Cardiac muscle cell (in vitro differentiated cells and primary cell): Measurements from ENCODE around the gene SLC5A4. TPM values are rescaled to one million over a fixed set of nuclear protein-coding genes. Genes with fewer than 3 reads are reported as not detected.

Experiments used
- DNase-seq, 2 donors: peaks; one replicate each; pipeline versions ENCODE4 v3.0.0 to v3.0.0-alpha.2; 2010 to 2017; ENCODE audit warnings: low read depth in 1 of 2, low spot score in 1 of 2
- H3K27ac ChIP-seq: fragments of 200-600 bp; sonication (generic); 2 replicates; pipeline ENCODE4 v1.5.1; 2016
- H3K27me3 ChIP-seq: fragments of 200-600 bp; sonication (generic); 2 replicates; pipeline ENCODE4 v1.6.0; 2016; ENCODE audit warnings: control low read depth
- H3K36me3 ChIP-seq: fragments of 200-600 bp; sonication (generic); 2 replicates; pipeline ENCODE4 v1.5.1; 2016; ENCODE audit warnings: control low read depth
- H3K4me1 ChIP-seq: fragments of 200-600 bp; sonication (generic); 2 replicates; pipeline ENCODE4 v1.8.1; 2017; ENCODE audit warnings: low read depth, mild to moderate bottlenecking, mixed run types
- H3K4me3 ChIP-seq: fragments of 200-600 bp; sonication (generic); 2 replicates; pipeline ENCODE4 v1.5.1; 2016; ENCODE audit warnings: mild to moderate bottlenecking
- H3K9me3 ChIP-seq: fragments of 200-600 bp; sonication (generic); 2 replicates; pipeline ENCODE4 v1.5.1; 2017; ENCODE audit warnings: low read depth, mild to moderate bottlenecking, control low read depth
- polyA plus RNA-seq: library from polyadenylated mRNA; unstranded; fragments of >200 nt; fragmentation: Nextera tagmentation; extraction: Ambion mirVana; gene quantifications from 2 replicates; pipeline ENCODE4 v1.2.1, GENCODE V29; 2016
- total RNA-seq: library from RNA; depleted of rRNA; stranded (reverse); fragments of >200 nt; gene quantifications from 2 replicates; pipeline ENCODE4 v1.2.3, GENCODE V29; 2016
- TF ChIP-seq, protein P1 (sequence below): IDR thresholded peaks from 2 replicates; pipeline ENCODE4 v1.5.1; 2012; ENCODE audit warnings: low read depth, mild to moderate bottlenecking, low read length

Gene SLC5A4
- total and polyA plus RNA-seq, 2 experiments from 2014 or later, result not detected

DNA sequence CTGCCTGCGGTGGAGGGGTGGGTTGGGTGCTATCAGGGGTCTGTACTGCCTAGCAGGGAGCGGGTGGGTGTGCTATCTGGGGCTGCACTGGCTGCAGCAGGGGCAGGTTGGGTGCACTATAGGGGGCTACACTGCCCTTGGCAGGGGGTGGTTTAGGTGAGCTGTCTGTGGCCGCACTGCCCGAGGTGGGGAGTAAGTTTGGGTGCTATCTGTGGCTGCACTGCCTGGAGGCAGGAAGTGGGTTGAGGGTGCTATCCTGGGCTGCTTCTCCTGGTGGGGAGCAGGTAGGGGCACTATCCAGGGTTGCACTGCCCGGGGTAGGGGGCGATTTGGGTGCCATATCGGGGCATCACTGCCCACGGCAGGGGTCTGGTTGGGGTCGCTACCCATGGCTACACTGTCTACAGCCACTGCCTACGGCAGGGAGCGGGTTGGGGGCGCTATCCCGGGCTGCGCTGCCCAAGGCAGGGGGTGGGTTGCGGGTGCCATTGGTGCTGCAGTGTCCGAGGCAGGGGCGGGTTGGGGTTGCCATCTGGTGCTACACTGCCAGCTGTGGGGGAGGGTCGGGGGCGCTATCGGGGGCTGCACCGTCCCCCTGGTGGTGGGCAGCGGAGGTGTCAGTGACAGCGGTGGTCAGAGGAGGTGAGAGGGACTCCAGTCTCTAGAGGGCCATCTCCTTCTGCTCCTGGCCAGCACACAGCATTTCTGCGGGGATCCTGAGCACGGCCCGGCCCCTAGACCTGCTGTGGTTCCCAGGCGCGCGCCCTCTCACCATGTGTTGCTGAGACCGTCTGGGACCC lies 49.0 kb downstream of the SLC5A4 start:
- H3K4me3 ChIP-seq, result no peak overlapping the region
- H3K4me1 ChIP-seq, result no peaks in the 10 kb centered on the region
- TF ChIP-seq, protein P1, sequence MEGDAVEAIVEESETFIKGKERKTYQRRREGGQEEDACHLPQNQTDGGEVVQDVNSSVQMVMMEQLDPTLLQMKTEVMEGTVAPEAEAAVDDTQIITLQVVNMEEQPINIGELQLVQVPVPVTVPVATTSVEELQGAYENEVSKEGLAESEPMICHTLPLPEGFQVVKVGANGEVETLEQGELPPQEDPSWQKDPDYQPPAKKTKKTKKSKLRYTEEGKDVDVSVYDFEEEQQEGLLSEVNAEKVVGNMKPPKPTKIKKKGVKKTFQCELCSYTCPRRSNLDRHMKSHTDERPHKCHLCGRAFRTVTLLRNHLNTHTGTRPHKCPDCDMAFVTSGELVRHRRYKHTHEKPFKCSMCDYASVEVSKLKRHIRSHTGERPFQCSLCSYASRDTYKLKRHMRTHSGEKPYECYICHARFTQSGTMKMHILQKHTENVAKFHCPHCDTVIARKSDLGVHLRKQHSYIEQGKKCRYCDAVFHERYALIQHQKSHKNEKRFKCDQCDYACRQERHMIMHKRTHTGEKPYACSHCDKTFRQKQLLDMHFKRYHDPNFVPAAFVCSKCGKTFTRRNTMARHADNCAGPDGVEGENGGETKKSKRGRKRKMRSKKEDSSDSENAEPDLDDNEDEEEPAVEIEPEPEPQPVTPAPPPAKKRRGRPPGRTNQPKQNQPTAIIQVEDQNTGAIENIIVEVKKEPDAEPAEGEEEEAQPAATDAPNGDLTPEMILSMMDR, result no peak
- no peaks in the 10 kb centered on the region for H3K9me3 ChIP-seq
- H3K27ac ChIP-seq, result no peak overlapping the region
- no peaks in the 10 kb centered on the region for H3K36me3 ChIP-seq
- H3K27me3 ChIP-seq, result peaks cover 36% of the 10 kb centered on the region
- no peak for DNase-seq

DNA sequence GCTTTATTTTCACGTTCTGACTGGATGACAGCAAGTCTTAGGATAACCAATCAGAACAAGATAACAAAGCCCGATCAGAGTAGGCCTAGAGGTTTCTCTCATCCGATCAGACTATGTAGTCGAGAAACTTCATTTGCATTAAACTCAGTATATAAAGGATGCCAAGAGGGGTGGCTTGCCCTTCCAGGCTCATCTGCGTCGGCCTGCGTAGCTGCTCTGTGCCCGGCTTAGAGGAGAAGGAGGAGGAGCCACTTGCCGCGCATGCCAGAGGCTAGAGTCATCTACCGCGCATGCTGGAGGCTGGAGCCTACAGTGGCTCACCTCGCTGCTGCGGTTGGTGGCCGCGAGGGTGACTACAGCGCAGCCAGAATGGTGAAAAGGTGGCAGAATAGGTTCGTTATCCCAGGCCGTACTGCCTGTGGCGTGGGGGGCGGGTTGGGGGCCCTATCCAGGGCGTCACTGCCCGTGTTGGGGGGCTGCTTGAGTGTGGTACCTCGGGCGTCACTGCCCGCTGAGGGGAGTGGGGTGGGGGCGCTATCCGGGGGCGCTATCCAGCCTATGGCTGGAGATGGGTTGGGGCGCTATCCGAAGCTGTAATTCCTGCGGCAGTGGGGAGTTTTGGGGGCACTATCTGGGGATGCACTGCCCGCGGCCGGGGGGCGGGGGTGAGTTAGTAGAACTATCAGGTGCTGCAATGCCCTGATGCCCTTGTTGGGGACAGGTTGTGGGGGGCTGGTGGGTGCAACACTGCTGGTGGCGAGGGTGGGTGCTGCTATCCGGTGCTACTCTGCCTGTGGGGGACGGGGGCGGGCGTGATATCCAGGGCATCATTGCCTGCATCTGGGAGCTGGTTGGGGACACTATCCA lies 50.1 kb downstream of the SLC5A4 start, which contains the start of gene RFPL2:
Gene RFPL2 (minus strand): TSS at position 218 of the 867 bp plus-strand sequence. CDS start 2,622 bp downstream, outside the sequence.
- no peaks in the 10 kb centered on the region for H3K4me1 ChIP-seq
- peaks cover 36% of the 10 kb centered on the region for H3K27me3 ChIP-seq
- DNase-seq, result peak; percentile 15 to 90
- H3K27ac ChIP-seq, result no peak within 1 kb of the TSS
- TF ChIP-seq, protein P1, result no peak
- H3K9me3 ChIP-seq, result no peaks in the 10 kb centered on the region
- no peaks in the 10 kb centered on the region for H3K36me3 ChIP-seq
- peak within 1 kb of the TSS; percentile 34 for H3K4me3 ChIP-seq

DNA sequence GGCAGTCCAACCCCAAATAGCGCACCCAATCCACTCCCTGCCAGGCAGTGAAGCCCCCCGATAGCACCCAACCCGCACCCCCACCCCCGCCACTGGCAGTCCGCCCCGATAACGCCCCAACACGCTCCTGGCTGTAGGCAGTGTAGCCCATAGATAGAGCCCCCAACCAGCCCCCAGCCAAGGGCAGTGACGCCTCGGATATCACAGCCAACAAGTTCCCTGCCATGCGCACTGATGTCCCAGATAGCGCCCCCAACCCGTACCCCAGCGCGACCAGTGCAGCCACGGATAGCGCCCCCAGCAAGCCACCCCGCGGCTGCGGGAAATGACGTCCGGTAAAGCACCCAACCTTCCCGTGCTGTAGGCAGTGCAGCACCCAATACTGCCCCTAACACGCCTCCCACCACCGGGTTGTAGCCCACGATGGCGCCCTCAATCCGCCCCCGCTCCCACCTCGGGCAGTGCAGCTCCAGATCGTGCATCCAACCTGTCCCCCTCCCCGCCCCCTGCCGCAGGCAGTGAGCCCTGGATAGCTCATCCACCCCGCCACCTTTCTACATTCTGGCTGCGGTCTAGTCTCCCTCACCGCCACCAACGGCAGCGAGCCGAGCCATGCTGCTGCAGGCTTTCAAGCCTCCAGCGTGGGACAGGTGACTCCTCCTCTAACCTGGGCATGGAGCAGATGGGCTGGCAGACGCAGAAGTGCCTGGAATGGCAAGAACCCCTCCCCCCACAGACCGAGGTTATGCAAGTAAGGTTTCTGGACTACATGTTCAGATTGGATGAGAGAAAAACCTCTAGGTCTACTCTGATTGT lies 50.9 kb downstream of the SLC5A4 start:
- Histone ChIP-seq H3K27me3 (peaks cover 36% of the 10 kb centered on the region), H3K27ac (no peak overlapping the region), H3K4me1 (no peaks in the 10 kb centered on the region), H3K4me3 (peak overlapping the region; percentile 34), H3K36me3 (no peaks in the 10 kb centered on the region), H3K9me3 (no peaks in the 10 kb centered on the region)
- DNase-seq, result peak in 1 of 2 donors; percentile 43
- TF ChIP-seq, protein P1, result no peak

DNA sequence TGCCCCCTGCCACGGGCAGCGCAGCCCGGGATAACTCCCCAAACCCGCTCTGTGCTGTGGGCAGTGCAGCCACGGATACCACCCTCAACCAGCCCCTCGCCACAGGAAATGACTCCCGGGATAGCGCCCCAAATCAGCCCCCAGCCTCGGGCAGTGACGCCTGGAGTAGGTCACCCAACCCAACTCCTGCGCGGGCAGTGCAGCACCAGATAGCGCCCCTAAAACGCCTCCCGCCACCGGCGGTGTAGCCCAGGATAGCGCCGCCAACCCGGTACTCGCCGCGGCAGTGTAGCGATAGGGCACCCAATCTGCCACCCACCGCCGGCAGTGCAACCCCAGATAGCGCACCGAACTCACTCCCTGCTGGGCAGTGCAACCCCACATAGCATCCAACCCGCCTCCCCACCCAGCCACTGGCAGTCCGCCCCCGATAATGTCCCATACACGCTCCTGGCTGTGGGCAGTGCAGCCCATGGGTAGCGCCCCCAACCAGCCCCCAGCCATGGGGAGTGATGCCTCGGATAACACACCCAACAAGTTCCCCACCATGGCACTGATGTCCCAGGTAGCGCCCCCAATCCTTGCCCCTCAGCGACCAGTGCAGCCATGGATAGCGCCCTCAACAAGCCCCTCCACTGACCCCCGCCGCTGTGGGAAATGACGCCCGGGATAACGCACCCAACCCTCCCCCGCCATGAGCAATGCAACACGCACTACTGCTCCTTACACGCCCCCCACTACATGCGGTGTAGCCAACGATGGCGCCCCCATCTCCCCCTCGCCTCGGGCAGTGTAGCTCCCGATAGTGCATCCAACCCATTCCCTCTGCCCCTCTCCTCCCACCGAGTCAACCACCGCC lies 51.7 kb downstream of the SLC5A4 start:
- Histone ChIP-seq H3K36me3 (no peaks in the 10 kb centered on the region), H3K4me1 (no peaks in the 10 kb centered on the region), H3K27me3 (peaks cover 36% of the 10 kb centered on the region), H3K9me3 (no peaks in the 10 kb centered on the region), H3K27ac (no peak overlapping the region), H3K4me3 (peak overlapping the region; percentile 34)
- TF ChIP-seq, protein P1, result no peak
- DNase-seq, result no peak
